Effector CD4-positive, alpha-beta T cell (primary cell): ENCODE data around the gene ADAMTS7. TPM values are rescaled to one million over a fixed set of nuclear protein-coding genes. Genes with fewer than 3 reads are reported as not detected.
"Not testable (repeated sequence)": the region's sequence is repeated elsewhere in the genome, so short reads cannot be mapped to it uniquely, and the experiment has no call there.

Experiments
- DNase-seq: peaks from one replicate; pipeline ENCODE4 v3.0.0-alpha.2; 2020
- total RNA-seq: gene quantifications from one replicate; lab custom pipeline; 2026; lab: John Stamatoyannopoulos, UW

The ADAMTS7 gene, protein sequence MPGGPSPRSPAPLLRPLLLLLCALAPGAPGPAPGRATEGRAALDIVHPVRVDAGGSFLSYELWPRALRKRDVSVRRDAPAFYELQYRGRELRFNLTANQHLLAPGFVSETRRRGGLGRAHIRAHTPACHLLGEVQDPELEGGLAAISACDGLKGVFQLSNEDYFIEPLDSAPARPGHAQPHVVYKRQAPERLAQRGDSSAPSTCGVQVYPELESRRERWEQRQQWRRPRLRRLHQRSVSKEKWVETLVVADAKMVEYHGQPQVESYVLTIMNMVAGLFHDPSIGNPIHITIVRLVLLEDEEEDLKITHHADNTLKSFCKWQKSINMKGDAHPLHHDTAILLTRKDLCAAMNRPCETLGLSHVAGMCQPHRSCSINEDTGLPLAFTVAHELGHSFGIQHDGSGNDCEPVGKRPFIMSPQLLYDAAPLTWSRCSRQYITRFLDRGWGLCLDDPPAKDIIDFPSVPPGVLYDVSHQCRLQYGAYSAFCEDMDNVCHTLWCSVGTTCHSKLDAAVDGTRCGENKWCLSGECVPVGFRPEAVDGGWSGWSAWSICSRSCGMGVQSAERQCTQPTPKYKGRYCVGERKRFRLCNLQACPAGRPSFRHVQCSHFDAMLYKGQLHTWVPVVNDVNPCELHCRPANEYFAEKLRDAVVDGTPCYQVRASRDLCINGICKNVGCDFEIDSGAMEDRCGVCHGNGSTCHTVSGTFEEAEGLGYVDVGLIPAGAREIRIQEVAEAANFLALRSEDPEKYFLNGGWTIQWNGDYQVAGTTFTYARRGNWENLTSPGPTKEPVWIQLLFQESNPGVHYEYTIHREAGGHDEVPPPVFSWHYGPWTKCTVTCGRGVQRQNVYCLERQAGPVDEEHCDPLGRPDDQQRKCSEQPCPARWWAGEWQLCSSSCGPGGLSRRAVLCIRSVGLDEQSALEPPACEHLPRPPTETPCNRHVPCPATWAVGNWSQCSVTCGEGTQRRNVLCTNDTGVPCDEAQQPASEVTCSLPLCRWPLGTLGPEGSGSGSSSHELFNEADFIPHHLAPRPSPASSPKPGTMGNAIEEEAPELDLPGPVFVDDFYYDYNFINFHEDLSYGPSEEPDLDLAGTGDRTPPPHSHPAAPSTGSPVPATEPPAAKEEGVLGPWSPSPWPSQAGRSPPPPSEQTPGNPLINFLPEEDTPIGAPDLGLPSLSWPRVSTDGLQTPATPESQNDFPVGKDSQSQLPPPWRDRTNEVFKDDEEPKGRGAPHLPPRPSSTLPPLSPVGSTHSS (N-terminal part only)
- not detected for total RNA-seq

DNA sequence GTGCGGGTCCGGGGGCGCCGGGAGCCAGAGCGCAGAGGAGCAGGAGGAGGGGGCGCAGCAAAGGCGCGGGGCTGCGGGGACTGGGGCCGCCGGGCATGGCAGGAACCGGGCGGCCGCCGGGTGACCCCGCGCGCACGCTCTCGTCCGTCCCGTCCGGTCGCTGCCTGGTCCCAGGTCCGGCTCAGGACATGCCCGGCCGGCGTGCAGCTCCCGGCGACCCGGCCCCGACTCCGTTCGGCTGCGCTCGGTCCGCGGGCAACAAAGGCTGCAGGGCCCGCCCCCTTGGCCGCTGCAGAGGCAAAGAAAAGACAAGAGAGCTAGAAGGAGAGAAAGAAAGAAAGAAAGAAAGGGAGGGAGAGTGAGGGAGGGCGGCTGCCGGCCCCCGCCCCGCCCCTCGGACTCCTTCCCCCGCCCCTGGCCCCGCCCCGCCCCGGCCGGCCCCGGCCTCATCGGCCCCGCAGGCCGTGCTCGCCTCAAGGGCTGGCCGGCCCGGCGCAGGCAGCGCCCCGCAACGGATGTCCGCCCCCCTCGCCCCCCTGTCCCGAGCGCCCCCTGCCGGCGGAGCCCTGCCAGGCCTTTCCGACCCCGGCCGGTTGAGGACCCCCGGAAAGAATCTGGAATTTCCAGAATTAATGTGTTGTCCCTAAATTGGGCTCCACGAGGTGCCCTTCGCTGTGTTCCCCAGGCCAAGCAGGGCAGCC is at the start of gene ADAMTS7:
Gene ADAMTS7, minus strand, starts transcription at position 341 of the 701 bp plus-strand sequence. Its CDS starts 244 bp downstream, at position 97.
- DNase-seq: peak; percentile 42

DNA sequence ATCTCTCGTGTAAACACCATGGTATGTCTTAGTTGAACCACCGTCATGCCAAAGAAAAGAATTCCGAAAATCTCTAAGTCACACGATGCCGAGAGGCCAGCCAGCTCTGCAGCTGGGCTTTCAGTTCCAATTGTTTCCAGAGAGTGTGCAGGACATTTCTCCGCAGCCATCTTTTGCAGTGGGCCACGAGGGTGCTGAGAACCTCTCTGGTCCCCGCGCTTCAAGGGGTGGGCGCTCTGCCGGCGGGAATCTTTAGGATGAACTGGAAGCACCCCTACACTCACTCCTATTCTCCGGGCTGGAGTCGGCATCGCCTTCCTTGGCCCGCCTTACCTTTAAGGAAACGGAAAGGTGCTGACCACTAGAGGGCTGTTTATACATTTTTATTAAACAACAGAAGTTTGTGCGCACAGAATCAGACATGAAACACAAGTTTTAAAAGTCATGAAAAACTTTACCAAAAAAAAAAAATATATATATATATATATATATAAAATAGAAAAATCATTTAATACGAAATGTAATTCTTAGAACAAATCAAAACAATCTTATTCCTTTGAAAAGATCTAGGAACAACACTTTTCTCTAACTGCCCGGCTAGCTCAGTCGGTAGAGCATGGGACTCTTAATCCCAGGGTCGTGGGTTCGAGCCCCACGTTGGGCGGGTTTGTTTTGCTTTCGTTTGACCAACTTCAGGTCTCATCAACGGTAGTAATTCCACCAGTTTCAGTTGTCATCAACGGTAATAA is 48.9 kb upstream of the ADAMTS7 start:
- peak; percentile 42 for DNase-seq

DNA sequence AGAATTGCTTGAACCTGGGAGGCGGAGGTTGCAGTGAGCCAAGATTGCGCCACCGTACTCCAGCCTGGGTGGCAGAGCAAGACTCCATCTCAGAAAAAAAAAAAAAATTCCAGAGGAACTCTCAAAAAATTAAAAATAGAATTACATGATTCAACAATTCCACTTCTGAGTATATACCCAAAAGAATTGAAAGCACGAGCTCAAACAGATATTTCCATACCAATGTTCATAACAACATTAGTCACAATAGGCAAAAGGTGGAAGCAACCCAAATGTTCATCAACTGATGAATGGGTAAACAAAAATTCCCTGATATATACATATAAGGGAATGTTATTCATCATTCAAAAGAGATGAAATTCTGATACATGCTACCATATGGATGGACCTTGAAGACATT is 44.5 kb upstream of the ADAMTS7 start:
- no peak for DNase-seq

DNA sequence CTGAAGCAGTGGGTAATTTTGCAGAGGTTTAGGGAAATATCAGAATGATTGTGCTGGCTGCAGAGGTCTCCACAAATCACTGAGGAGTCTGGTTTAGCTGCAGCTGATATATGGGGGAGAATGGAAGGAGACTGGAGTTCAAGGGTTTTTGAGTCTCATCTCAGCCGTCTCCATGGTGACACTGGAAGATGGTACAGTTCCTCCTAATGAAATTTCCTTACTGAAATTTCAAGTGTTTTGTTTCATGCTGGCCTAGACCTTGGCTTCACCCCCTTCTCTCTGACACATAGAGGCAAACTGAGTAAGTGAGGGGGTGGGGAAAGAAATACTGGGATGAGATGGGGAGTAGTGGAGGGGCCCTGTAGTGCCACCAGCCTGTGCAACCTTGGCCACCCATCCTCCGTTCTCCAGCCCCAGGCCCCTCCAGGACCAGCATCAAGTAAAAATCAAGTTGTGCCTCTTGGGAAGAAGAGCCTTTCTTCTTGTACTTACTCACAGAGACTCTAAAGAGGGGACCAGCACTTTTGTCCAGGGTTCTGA is 43.6 kb upstream of the ADAMTS7 start:
- DNase-seq: no peak

DNA sequence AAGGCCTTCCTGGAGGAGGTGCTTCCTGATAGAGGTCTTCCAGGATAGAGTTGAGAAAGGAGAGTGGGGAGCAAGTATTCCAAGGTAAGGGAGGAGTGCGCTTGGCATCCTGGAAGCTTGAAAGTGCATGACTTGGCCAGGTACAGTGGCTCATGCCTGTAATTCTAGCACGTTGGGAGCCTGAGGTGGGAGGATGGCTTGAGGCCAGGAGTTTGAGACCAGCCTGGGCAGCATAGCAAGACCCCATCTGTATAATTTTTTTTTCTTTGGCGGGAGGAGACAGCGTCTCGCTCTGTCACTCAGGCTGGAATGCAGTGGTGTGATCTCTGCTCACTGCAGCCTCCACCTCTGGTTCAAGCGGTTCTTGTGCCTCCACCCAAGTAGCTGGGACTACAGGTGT is 42.2 kb upstream of the ADAMTS7 start:
- DNase-seq: no peak

DNA sequence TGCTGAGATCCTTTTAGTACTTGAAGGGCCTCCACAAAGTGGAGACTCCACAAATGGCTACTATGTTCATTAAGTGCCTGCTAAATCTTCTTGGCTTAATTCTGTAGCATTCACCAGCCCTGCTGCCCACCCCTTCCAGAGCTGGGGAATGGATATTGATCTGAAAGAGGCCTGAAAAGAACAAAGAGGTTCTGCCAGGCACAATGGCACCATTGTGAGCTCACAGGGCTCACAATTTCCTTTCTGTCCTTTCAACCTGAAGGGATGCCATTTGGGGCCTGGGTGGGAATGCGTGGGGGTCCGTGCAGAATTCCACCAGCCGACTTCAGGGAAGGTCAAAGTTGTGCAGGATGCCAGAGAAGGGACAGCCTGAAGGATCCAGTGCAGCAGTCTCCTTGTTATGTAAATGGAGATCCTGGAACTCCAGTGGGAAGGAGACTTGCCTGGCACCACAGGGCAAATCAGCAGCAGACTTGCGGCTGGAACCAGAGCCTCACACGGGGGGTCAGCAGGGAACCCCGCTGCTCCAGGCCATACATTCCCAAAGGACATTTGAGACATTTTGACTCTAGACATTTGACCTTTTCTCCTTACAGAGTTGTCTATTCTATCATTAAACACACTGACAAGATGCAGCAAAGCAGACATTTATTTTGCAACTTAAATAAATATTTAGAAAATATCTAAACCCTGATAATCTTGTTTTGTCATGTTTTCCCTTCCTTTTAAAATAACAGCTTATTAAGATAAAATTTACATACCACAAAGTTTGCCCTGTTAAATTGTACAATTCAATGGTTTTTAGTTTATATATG is 39.9 kb upstream of the ADAMTS7 start:
- DNase-seq: no peak

DNA sequence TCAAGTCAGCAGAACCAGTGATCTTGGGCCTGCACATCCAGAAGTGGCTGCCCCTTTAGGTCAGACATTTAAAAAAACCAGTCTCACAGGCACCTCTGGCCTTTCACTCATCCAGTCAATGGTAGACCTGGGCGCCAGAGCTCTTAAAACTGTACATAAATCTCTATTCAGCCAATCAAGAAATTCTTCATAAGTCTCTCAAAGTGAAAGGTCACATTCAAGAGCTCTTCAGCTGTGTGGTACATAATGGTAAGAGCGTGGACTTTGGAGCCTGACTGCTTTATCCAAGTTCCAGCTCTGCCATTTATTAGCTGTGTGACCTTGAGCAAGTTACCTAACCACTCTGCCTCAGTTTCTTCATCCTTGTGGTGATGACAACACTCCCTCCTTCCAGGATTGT is 39.1 kb upstream of the ADAMTS7 start:
- DNase-seq: no peak

DNA sequence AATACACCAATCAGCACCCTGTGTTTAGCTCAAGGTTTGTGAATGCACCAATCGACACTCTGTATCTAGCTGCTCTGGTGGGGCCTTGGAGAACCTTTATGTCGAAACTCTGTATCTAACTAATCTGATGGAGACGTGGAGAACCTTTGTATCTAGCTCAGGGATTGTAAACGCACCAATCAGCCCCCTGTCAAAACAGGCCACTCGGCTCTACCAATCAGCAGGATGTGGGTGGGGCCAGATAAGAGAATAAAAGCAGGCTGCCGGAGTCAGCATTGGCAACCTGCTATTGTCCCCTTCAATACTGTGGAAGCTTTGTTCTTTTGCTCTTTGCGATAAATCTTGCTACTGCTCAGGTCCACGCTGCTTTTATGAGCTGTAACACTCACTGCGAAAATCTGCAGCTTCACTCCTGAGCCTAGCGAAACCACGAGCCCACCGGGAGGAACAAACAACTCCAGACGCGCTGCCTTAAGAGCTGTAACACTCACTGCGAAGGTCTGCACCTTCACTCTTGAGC is 36.2 kb upstream of the ADAMTS7 start:
- DNase-seq: not testable (repeated sequence)

DNA sequence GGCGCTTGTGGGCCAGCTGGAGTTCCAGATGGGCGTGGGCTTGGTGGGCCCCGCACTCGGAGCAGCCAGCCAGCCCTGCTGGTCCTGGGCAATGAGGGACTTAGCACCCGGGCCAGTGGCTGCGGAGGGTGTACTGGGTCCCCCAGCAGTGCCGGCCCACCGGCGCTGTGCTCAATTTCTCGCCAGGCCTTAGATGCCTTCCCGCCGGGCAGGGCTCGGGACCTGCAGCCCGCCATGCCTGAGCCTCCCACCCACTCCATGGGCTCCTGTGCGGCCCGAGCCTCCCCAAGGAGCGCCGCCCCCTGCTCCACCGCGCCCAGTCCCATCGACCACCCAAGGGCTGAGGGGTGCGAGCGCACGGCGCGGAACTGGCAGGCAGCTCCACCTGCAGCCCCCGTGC is 35.6 kb upstream of the ADAMTS7 start:
- DNase-seq: not testable (repeated sequence)

DNA sequence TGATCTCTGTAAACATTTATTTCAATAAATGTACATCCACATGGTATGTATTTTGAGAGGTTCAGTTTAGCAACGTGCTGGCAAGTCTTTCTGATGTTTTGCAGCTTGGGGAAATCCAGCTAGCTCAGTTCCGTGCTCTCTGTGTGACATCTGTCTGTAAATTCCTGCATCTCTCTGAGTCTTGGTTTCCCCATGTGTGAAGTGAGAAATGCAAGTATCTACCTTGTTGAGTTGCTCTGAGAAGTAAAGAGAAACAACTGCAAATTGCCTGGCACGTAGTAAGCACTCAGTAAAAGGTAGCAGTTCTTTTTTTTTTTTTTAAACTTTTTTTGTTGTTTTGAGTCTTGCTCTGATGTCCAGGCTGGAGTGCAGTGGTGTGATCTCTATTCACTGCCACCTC is 31.3 kb upstream of the ADAMTS7 start:
- no peak for DNase-seq

DNA sequence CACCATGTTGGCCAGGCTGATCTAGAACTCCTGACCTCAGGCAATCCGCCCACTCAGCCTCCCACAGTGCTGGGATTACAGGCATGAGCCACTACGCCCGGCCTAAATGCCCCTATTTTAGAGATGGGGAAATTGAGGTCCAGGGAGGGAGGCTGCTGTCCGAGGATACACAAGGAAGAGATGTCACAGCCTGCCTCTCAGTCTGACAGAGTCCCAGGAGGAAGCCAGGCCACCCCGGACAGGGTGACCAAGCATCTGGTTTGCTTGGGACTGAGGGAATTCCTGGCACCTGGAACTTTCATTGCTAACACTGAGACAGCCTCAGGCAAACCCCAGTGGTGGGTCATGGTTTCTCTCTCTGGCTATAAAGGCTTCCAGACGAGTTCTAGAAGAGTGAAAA is 30.6 kb upstream of the ADAMTS7 start:
- DNase-seq: no peak

DNA sequence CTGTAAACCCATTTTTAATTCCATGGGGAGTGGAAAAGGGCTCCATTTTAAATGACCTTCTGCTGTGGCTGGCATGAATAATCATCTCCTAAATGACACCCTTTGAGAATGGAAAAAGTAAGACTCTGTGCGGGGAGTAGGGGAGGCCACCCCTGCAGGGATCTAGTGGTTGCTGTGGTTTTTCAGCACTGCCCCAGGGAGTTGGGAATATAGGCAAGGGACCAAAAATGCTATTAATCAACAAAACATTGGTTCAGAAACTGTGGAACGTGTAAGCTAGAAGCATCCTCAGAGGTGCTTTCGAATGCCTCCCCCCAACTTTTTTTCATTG is 30.1 kb upstream of the ADAMTS7 start:
- no peak for DNase-seq

DNA sequence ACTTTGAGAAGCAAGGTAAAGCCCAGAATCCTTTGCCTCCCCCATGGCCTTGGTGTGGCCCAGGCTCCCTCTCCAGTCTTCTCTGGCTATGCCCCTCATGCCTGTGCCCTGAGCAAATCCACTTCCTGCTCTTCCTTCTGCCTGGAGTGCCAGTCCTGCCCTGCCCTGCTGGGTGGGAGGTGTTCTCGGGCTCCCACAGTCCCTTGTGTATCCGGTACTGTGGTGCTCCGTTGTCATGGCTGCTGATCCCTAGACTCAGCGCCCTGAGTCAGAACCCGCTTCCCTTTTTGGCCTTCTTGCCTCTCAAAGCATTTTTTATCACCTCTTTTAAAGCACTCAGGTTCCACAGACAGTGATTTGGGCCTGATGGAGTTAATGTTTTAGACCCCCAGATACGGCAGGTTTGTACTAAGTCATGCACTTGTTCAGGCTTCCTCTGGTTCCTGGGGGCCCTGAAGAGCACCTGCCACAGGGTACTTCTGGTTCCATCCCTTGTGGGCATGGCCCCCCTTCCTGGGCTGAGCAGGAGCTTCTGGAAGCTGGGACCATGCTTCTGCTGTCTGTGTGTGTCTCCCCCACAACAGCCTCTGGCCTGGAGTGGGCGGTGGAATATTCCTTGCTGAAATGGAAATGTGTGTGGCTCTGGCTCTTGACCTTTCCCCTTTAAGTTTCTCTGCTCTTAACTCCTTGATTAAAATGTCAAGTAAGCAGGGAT is 29.6 kb upstream of the ADAMTS7 start:
- no peak for DNase-seq

DNA sequence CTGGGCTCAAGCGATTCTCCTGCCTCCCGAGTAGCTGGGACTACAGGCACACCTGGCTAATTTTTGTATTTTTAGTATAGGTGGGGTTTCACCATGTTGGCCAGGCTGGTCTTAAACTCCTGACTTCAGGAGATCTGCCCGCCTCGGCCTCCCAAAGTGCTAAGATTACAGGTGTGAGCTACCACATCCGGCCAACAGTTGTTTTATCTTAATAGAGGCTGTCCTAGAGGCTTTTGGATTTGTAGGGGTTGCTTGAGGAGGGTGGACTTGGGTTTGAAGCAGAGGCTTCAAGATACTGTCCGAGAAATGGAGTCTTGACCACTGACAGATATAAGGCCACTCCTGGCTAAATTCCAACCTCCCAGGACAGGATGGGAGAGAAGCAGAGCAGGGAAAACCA is 27.9 kb upstream of the ADAMTS7 start:
- DNase-seq: not testable (repeated sequence)

DNA sequence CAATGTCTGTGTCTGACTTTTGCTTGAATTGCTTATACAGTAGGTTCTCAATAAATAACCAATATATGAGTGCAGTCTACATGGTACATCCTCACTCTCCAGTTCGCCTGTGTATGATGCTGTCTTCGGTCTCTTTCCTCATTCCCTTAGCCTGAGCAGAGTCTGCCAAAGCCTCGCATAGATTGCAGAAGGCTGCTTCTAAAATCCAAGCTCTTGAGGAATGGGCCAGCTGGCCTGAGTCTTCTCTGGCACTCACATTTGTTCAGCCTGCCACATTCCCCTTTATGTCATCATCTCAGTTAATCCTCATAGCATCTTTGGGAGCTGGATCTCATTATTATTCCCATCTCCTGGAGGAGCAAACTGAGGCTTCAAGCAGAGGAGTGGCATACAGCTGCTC is 27.2 kb upstream of the ADAMTS7 start:
- no peak for DNase-seq

DNA sequence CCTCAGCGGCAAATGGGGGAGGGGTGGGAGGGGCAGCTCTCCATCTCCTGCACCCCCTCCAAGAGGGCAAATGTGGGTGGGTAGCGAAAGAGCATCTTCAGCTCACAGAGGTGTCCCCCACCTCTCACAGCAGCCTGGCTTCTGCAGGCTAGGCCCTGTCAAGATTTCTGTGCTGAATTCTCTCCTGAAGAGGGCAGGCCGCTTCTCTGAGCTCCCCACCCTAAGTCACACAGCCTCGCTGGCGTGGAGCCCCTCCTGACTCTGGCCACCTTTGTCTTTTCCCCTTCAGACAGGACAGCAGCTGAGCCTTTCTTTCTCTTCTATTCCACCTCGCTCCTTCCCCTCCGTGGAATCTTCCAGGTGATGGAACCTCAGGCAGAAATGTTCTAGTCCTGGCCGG is 26.3 kb upstream of the ADAMTS7 start:
- DNase-seq: no peak

DNA sequence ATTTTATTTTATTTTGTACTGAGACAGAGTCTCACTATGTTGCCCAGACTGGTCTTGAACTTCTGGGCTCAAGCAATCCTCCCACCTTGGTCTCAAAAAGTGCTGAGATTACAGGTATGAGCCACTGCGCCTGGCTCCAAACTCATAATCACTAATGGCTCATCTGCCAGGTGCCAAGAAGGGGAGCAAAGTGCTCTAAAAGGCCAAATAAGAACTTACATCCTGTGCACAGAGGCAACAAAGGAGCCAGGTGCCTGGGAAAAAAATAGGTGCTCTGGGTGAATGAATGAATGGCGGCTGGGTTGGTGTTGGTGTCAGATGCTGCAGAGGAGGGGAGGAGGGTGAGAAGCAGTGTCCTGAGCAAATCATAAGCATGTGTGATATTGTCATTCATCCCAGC is 25.9 kb upstream of the ADAMTS7 start:
- DNase-seq: no peak

DNA sequence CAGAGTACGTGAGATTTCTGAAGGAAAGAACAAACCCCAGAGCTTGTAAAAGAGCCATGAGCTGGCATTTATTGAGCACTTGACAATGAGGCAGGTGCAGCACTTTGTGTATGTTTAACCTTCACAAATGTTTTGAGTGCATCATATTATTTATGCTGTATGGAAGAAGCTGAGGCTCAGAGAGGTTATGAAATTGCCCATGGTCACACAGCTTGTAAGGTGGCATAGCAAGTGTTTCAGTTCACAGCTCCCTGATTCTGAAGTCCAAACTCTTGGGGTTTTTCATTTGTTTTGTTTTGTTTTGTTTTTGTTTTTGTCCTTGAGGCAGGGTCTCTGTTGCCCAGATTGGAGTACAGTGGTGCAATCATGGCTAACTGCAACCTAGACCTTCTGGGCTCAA is 25.1 kb upstream of the ADAMTS7 start:
- DNase-seq: no peak
